Measurements from ENCODE around the gene CEP350.

CEP350 gene

DNA sequence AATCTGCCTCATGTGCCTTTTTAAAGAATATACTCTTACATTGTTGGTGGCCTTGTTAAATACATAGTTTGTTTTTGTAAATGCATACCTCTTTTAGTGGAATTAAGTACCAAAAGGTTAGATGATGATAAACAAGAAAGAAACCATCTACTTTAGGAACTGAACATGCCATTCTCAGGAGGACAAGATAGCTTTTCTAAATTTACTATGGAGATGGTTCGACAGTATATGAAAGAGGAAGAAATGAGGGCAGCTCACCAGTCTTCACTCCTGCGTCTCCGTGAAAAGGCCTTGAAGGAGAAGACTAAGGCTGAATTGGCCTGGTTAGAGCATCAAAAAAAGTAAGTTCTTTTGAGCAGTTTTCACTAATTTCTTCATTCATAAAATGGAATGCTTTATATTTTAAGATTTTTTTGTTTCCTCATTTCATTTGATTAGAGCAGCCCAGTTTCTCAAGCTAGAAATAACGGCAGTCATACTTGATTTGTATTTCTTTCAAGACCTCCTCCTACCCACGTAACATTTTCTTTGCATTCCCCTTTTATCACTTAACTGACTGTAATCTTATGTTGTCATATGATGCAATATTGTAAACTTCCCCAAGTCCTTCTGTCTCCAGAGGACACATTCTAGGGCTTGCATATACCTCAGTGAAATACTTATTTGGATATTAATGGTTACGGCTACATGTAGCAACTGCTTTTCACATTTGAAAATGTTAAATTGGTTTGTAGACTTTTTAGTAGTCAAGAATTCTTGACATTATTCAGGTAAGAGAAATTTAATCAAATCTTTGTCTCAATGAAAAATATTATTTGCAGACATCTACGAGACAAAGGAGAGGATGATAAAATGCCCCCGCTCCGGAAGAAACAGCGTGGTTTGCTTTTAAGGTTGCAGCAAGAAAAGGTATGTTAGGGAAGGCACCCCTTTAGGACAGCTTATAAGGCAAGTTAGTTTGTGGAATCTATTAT is 99.3 kb downstream of the CEP350 start:
- Mint-ChIP-seq H3K9me3 (no peaks in the 10 kb centered on the region), H3K27ac (no peak overlapping the region), H3K4me3 (no peak overlapping the region), H3K27me3 (no peaks in the 10 kb centered on the region), H3K36me3 (peaks cover 12% of the 10 kb centered on the region), H3K4me1 (no peaks in the 10 kb centered on the region)

DNA sequence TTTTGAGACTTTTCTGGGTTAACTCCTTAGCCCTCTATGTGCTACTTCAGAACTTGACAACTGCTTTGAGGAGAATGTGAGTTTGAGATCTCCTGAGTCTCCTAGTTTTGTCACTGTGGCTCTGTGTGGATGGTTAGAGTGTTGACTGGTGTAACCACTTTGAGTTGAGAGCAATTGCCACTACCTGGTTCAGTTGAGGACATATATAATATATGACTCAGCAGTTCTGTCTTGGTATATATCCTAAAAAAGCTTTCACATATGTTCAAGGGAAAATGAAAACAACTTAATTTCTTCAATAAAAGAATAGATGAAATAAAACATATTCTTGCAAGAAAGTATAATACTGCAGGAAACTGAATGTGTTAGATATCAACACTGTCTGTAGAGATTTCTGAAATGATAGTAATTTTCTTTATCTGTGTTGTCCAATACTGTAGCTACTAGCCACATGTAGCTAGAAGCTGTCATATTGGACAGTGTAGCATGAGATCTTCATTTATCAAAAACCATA is 103.3 kb downstream of the CEP350 start:
- Mint-ChIP-seq H3K9me3 (no peaks in the 10 kb centered on the region), H3K4me1 (no peaks in the 10 kb centered on the region), H3K36me3 (peaks cover 16% of the 10 kb centered on the region), H3K4me3 (no peak overlapping the region), H3K27ac (no peak overlapping the region), H3K27me3 (no peaks in the 10 kb centered on the region)

DNA sequence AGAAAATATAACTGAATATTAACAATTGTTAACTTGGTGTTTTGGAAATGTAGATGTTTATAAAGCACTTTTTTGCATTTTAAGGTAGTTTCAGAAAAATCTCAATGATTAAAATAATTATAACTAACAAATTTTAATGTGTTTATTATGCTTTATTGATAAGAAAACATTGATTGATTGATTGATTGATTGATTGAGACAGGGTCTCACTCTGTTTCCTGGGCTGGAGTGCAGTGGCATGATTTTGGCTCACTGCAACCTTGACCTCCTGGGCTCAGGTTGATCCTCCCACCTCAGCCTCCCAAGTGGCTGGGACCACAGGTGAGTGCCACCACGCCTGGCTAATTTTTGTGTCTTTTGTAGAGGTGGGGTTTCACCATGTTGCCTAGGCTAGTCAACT is 106.4 kb downstream of the CEP350 start:
- Mint-ChIP-seq H3K27ac (no peak overlapping the region), H3K4me3 (no peak overlapping the region), H3K4me1 (no peaks in the 10 kb centered on the region), H3K36me3 (peaks cover 11% of the 10 kb centered on the region), H3K27me3 (no peaks in the 10 kb centered on the region), H3K9me3 (no peaks in the 10 kb centered on the region)

DNA sequence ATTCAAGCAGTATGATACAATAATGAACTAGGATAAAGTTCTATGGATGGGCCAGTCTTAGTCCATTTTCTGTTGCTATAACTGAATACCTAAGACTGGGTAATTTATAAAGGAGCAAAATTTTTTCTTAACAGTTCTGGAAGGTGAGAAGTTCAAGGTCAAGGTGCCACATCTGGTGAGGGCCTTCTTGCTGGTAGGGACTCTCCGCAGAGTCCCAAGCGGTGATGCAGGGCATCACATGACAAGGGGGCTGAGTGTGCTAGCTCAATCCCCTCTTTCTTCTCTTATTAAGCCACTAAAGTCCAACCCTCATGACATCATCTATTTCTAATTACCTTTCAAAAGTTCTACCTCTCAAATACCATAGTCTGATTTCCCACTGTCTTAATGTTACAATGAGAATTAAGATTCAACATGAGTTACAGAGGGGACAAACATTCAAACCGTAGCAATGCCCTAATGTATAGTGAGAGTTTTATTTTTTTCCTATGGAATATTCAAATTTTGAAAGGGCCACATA is 107.9 kb downstream of the CEP350 start:
- Mint-ChIP-seq H3K36me3 (peaks cover 10% of the 10 kb centered on the region), H3K4me1 (no peaks in the 10 kb centered on the region), H3K4me3 (no peak overlapping the region)

DNA sequence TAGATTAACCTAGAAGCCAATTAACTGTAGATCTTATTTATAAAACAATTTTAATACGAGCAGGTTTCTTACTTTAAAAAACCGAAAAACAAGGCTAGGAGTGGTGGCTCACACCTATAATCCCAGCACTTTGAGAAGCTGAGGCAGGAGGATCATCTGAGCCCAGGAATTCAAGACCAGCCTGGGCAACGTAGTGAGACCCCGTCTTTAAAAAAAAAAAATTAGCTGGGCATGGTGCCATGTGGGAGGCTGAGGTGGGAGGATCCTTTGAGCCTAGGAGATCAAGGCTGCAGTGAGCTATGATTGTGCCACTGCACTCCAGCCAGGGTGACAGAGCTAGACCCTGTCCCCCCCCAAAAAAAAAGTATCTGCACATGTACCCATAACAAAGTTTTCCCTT is 110.8 kb downstream of the CEP350 start:
- Mint-ChIP-seq H3K4me1 (no peaks in the 10 kb centered on the region), H3K36me3 (peaks cover 14% of the 10 kb centered on the region), H3K27ac (no peak overlapping the region), H3K4me3 (no peak overlapping the region), H3K9me3 (no peaks in the 10 kb centered on the region), H3K27me3 (no peaks in the 10 kb centered on the region)

More for the DNA sequence above, 107.9 kb downstream of the CEP350 start:
- Mint-ChIP-seq H3K27ac (no peak overlapping the region), H3K9me3 (no peaks in the 10 kb centered on the region), H3K27me3 (no peaks in the 10 kb centered on the region)

DNA sequence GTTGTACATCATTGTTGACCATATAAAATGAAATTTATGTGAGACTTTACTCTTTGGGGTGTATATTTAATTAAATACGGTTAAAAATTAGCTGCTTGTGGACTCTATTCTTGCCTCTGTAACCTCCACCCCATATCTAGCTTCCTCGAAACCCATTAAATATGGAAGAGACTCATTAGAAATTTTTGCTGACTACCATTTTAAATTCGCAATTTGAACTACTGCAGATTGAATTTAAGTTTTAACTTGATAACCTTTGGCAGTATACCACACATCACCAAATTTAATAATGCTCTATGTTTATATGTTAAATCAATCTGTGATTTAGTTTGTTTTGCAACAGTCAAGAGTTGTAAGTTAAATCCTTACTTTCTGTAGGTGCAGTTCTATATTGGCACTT is 111.5 kb downstream of the CEP350 start:
- Mint-ChIP-seq H3K36me3 (peaks cover 14% of the 10 kb centered on the region), H3K4me3 (no peak overlapping the region), H3K4me1 (no peaks in the 10 kb centered on the region), H3K9me3 (no peaks in the 10 kb centered on the region), H3K27ac (no peak overlapping the region), H3K27me3 (no peaks in the 10 kb centered on the region)

DNA sequence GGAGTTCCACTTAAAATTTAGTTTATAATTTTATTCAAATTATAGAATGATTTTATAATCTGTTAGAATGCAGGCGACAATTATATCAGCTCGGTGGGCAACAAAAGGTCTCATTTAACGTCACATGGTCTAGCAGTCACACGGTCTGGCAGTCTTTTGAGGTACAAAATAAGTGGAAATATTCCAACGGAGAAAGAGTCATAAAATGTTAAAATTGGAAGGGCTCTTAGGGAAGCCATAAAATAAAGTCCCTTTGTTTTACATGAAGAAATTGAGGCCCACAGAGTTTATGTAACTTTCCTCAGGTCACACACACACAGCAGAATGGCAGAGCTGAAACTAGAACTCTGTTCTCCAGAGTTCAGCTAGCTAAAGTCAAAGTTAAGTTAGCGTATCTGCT is 115.7 kb downstream of the CEP350 start:
- H3K36me3 Mint-ChIP-seq, result peaks cover 13% of the 10 kb centered on the region
- no peak overlapping the region for H3K27ac Mint-ChIP-seq
- no peaks in the 10 kb centered on the region for H3K27me3 Mint-ChIP-seq
- no peaks in the 10 kb centered on the region for H3K9me3 Mint-ChIP-seq
- H3K4me3 Mint-ChIP-seq, result no peak overlapping the region
- no peaks in the 10 kb centered on the region for H3K4me1 Mint-ChIP-seq

DNA sequence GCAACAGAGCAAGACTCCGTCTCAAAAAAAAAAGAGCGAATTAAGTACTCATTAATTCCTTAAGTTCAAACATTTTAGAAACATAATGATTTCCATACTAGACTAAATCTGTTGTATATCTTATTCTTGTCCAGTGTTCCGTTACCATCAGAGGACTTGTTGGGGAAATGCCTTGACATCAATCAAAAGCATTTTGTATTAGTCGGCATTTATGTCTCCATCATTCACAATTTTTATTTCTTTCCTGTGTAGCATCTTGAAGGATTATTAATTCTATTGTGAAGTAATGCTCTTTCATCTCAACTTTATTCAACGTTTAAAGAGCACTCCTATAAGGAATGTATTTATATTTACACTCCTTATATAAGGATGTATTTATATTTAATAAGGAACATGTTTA is 117.1 kb downstream of the CEP350 start:
- no peaks in the 10 kb centered on the region for H3K27me3 Mint-ChIP-seq
- no peak overlapping the region for H3K4me3 Mint-ChIP-seq
- H3K4me1 Mint-ChIP-seq, result no peaks in the 10 kb centered on the region
- H3K27ac Mint-ChIP-seq, result no peak overlapping the region
- no peaks in the 10 kb centered on the region for H3K9me3 Mint-ChIP-seq
- peaks cover 15% of the 10 kb centered on the region for H3K36me3 Mint-ChIP-seq

DNA sequence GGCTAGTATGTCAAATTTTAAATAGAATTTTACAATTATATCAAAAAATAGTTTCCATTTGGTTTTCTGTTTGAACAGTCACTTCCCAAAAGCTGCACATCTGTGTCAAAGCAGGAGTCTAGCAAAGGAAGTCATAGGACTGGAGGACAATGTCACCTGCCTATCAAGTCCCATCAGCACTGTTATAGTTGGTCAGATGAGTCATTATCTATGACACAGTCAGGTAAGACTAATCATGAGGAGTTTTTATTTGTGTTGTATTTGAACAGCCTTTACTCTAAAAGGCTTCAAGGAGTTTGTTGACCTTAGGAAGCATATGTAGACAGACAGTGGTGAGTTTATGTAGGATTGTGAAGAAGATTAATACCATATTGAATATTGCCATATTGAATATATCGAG is 125.8 kb downstream of the CEP350 start:
- no peaks in the 10 kb centered on the region for H3K27me3 Mint-ChIP-seq

DNA sequence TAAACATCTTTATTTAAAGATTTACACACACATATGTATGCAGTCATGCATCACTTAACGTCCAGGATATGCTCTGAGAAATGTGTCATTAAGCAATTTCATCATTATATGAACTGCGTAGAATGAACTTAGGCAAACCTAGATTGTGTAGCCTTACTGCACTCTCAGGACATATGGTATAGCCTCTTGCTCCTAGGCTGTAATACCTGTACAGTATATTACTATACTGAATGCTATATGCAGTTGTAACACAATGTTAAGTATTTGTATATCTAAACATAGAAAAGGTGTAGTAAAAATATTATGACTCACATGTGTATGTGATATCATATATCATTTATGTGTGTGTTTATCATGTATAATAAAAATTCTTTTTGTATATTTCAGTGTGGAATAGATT is 126.9 kb downstream of the CEP350 start:
- H3K9me3 Mint-ChIP-seq, result no peaks in the 10 kb centered on the region
- H3K4me3 Mint-ChIP-seq, result no peak overlapping the region
- no peak overlapping the region for H3K27ac Mint-ChIP-seq
- H3K27me3 Mint-ChIP-seq, result no peaks in the 10 kb centered on the region
- H3K4me1 Mint-ChIP-seq, result no peaks in the 10 kb centered on the region
- H3K36me3 Mint-ChIP-seq, result peaks cover 9% of the 10 kb centered on the region

More for the DNA sequence above, 125.8 kb downstream of the CEP350 start:
- Mint-ChIP-seq H3K4me1 (no peaks in the 10 kb centered on the region), H3K27ac (no peak overlapping the region), H3K9me3 (no peaks in the 10 kb centered on the region), H3K36me3 (peaks cover 10% of the 10 kb centered on the region), H3K4me3 (no peak overlapping the region)

DNA sequence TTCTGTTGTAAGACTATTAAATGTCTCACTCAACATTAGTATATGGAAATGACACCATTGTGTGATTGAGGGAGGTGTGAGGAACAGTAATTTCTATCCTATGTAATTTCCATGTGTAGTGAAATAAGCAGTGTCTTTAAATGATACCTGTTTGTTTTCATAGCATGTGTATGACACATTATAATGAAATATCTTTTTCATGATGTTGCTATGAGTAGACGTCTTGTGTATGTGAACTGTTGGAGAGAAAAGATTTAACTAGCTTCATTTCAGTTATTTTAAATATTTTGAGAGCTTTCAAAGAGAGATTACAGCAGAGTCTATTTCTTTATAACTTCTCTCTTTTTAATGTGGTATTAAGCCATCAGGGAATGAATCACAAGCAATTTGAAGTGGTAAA is 128.6 kb downstream of the CEP350 start:
- H3K27me3 Mint-ChIP-seq, result no peaks in the 10 kb centered on the region
- H3K36me3 Mint-ChIP-seq, result peaks cover 9% of the 10 kb centered on the region
- no peak overlapping the region for H3K27ac Mint-ChIP-seq
- no peaks in the 10 kb centered on the region for H3K9me3 Mint-ChIP-seq
- no peak overlapping the region for H3K4me3 Mint-ChIP-seq
- no peaks in the 10 kb centered on the region for H3K4me1 Mint-ChIP-seq

DNA sequence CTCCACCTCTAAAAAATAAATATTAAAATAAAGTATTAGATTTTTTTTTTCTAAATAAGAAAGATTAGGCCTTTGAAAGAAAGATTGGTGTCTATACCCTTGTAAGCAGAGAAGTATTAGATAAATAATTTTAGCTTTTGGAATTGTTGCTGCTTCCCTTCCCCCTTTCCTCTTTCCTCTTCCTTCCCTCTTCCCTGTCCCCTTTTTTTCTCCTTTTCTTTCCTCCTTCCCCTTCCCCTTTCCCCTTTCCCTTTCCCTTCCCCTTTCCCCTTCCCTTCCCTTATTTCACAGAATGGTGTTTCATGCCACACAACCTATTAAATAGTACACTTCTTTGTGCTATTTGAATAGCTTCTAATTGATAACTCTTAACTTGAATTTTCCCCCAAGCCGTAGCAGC is 130.3 kb downstream of the CEP350 start:
- Mint-ChIP-seq H3K27me3 (no peaks in the 10 kb centered on the region), H3K4me1 (no peaks in the 10 kb centered on the region)

DNA sequence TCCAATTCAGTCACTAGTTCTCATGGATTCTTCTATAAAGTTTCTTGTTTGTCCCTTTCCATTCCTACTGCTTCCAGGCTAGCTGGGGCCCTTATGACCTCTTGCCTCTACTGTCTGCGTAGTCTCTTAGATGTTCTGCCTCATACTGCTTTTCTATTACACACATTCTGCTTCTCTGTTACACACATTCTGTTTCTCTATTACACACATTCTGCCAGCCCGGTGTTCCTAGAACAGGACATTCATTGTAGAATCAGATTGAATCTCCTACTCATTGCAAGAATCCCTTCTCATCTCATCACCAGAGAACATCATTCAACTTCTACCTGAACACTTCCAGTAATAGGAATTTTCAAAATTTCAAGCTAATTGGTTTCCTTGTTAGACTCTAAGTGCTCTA is 130.7 kb downstream of the CEP350 start:
- Mint-ChIP-seq H3K27ac (no peak overlapping the region), H3K36me3 (peaks cover 18% of the 10 kb centered on the region), H3K4me1 (no peaks in the 10 kb centered on the region), H3K9me3 (no peaks in the 10 kb centered on the region), H3K27me3 (no peaks in the 10 kb centered on the region), H3K4me3 (no peak overlapping the region)

More for the DNA sequence above, 130.3 kb downstream of the CEP350 start:
- Mint-ChIP-seq H3K4me3 (no peak overlapping the region), H3K27ac (no peak overlapping the region), H3K36me3 (peaks cover 17% of the 10 kb centered on the region), H3K9me3 (no peaks in the 10 kb centered on the region)

DNA sequence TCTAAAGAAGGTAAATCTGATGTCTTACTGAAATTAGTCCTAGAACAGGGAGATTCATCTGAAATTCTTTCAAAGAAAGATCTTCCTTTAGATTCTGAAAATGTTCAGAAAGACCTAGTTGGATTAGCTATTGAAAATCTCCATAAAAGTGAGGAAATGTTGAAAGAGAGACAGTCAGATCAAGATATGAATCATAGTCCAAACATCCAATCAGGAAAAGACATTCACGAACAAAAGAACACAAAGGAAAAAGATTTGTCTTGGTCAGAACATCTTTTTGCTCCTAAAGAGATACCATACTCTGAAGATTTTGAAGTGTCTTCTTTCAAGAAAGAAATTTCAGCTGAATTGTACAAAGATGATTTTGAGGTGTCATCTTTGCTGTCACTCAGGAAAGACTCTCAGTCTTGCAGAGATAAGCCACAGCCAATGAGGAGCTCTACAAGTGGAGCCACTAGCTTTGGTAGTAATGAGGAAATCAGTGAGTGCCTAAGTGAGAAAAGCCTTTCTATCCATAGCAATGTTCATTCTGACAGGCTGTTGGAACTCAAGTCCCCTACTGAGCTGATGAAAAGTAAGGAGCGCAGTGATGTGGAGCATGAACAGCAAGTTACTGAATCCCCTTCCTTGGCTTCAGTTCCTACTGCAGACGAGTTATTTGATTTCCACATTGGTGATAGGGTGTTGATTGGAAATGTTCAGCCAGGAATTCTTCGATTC is 138.5 kb downstream of the CEP350 start:
- peaks cover 31% of the 10 kb centered on the region for H3K36me3 Mint-ChIP-seq
- no peaks in the 10 kb centered on the region for H3K27me3 Mint-ChIP-seq
- H3K9me3 Mint-ChIP-seq, result no peaks in the 10 kb centered on the region
- H3K4me3 Mint-ChIP-seq, result no peak overlapping the region
- no peaks in the 10 kb centered on the region for H3K4me1 Mint-ChIP-seq
- peak overlapping the region; percentile 62 for H3K27ac Mint-ChIP-seq

DNA sequence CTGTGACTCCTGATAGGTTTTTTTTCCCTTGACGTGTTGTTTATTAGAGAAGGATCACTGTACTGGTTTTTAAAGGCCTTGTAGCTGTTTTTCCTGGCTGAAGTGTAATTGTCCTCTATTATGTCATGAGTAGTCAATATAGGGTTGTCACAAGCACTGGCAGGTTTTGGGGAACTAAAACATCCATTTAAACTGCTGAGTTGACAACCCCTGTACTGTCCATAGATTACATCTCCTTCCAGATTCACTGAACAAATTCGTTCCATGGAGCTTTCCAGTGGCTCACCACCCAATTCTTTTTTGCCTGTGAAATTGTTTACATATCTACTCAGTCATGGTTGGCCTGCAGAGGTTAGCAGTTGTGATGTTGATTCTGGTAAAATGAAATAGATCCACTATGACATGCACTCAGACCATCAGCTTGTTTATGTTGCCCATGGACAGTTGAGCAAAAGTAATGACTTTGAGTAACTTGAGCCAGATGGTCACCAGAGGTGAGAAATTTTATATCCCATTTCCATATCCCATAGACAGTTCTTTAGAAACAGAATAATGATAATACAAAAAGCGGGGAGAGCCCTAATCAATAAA is 140.2 kb downstream of the CEP350 start:
- no peak overlapping the region for H3K27ac Mint-ChIP-seq
- H3K4me3 Mint-ChIP-seq, result no peak overlapping the region
- H3K4me1 Mint-ChIP-seq, result no peaks in the 10 kb centered on the region
- no peaks in the 10 kb centered on the region for H3K27me3 Mint-ChIP-seq
- H3K36me3 Mint-ChIP-seq, result peaks cover 25% of the 10 kb centered on the region
- no peaks in the 10 kb centered on the region for H3K9me3 Mint-ChIP-seq
